GM19455 (cell line): Measurements from ENCODE around the gene PRSS58.

Experiments used
- ATAC-seq: cut with Tn5 transposase; IDR thresholded peaks from one replicate; pipeline ENCODE4 v1.9.1; 2021; ENCODE audit not compliant: unreplicated experiment

The PRSS58 gene, protein sequence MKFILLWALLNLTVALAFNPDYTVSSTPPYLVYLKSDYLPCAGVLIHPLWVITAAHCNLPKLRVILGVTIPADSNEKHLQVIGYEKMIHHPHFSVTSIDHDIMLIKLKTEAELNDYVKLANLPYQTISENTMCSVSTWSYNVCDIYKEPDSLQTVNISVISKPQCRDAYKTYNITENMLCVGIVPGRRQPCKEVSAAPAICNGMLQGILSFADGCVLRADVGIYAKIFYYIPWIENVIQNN

GRCh38 chr7:142257958-142258357 is at the start of gene PRSS58:
Gene PRSS58, minus strand, starts transcription at chr7:142258058. Its CDS starts 351 bp downstream, at chr7:142257707.
- no peak for ATAC-seq

- no peak for ATAC-seq
Measured at GRCh38 chr7:142307246-142307900, 49.5 kb upstream of the PRSS58 start.

- ATAC-seq: no peak
Measured at GRCh38 chr7:142303650-142304049, 45.8 kb upstream of the PRSS58 start.

DNA sequence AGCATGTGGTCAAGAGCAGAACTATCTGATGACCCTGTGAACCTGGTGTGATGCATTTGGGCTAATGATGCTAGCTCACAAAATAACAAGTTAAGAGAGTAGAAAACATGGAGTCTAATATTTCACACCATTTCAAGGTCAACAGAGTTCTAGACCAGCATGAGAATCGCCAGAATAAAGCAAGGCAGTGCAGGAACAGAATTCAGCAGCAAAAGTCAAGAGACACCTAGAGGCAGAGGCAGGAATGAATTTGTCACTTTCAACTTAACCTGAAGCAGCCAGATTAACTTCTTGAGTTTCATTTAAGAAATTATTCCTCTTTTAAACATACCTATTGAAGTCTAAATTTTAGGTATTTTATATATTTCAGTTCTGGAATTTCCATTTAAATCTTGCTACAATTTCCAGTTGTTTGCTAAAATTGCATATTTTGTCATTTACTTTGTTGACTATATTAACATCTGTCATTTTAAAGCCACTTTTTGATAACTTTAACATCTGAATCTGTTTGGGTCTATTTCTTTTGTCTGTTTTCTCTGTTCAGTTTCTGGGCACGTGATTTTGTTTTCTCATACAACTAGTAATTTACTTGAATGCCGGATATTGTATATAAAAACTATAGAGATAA is 44.2 kb upstream of the PRSS58 start:
- ATAC-seq: no peak

GRCh38 chr7:142301299-142301698 is 43.4 kb upstream of the PRSS58 start:
- ATAC-seq: no peak

GRCh38 chr7:142300689-142301088 is 42.8 kb upstream of the PRSS58 start:
- ATAC-seq: no peak

GRCh38 chr7:142299237-142299781 is 41.5 kb upstream of the PRSS58 start:
- no peak for ATAC-seq

DNA sequence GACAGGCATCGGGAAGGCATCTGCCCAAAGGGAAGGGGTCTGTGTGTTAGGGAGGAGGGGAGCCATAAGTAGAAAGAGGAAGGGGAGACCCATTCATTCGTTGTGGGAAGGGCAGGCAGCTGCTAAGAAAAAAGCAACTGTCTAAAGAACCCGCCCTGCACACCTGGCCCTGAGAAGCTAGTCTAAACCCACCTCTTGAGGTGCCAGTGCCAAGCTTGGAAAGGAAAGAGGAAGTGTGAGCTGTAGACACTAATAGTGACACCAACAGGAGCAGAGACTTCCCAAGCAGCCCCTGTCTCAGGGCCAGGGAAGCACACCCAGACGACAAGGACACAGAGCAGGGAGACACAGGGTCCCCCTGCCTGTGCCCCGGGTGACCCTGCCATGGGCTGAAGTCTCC is 40.8 kb upstream of the PRSS58 start:
- ATAC-seq: no peak

DNA sequence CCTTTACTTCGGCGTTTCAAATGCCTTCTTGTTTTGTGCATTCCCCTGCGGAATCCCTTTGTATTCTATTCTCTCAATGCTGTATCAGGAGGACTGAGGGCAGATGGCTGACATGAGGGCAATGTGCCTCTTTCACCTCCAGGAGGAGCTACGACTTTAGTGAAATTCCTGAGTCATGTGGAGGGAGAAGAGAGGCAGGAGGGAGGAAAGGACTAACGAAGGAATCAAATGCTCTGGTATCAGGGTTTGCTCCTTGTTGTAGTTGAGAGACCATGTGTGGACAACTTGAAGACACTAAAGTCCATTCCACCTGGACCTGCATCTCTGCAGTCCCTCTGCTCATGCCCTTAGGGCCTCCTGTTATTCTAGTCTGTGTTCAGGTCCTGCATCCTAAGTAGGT is 40.2 kb upstream of the PRSS58 start:
- ATAC-seq: no peak

DNA sequence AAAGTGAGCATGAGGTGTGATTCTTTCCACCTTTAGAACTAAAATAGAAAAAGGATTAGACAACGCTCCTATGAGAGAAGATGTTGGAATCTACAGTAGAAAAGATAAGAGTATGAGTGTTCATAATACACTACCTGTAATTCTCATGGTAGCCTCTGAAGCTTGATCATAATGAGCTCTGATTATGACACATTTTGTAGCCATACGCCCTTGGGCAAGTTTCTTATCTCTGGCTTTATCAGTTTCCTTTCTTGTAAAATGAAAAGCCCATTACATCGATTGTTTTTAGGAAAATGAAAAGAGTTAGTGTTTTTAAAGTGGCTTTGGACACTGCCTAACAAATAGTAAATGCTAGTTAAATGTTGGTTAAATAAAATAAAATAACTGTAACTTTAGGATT is 22.4 kb upstream of the PRSS58 start:
- no peak for ATAC-seq

DNA sequence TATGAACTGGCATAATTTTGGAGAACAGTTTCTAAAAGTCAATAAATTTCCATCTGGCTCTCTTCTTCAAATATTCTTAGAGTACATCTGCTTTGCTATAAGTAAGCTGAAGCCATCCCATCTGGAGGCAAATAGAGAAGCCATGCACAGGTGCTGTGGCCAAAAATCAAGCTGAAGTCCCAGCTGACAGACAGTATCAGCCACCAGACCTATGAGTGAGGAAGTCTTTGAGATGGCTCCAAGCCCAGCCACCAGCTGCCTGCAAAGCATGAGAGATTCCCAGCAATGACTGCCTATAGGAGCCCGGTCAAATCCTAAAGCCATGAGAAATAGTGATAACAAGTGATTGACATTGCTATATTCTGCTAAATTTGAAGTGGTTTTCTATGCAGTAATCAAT is 21.7 kb upstream of the PRSS58 start:
- ATAC-seq: no peak

DNA sequence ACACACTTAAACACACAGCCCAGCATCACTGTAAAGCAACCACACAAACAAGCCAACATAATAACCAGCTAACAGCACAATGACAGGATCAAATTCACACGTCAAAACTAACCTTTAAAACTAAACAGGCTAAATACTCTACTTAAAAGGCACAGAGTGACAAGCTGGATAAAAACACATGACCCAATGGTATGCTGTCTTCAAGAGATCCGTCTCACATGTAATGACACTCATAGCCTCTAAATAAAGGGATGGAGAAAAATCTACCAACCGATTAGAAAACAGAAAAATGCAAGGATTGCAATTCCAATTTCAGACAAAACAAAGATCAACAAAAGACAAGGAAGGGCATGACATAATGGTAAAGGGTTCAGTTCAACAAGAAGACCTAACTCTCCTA is 17.2 kb upstream of the PRSS58 start:
- no peak for ATAC-seq

GRCh38 chr7:142272841-142273240 is 15.0 kb upstream of the PRSS58 start:
- ATAC-seq: no peak

- ATAC-seq: no peak
Measured at GRCh38 chr7:142263598-142264380, 5.9 kb upstream of the PRSS58 start.

GRCh38 chr7:142250705-142251104 is 7.2 kb downstream of the PRSS58 start:
- ATAC-seq: no peak

GRCh38 chr7:142249918-142250317 is 7.9 kb downstream of the PRSS58 start:
- no peak for ATAC-seq

GRCh38 chr7:142248166-142249160 is 9.4 kb downstream of the PRSS58 start:
- ATAC-seq: no peak

DNA sequence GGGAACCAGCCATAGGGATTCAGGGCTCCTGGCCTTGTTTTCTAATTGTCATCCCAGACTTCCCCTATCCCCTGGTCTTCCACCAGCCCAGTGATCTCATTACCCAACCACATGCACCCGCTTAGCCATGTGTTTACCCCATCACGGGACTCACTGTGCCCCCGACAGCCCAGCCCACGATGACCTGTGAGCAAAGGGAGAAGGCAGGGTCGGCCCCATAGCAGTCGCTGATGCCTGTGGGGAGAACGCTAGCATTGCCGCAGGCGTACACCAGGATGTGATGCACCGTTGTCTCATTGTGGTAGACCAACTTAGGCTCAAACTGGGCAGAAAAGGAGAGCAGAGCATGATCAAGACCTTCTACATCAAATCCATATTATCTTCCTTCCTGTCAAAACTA is 14.0 kb downstream of the PRSS58 start:
- ATAC-seq: no peak

GRCh38 chr7:142240546-142240945 is 17.3 kb downstream of the PRSS58 start:
- ATAC-seq: no peak

DNA sequence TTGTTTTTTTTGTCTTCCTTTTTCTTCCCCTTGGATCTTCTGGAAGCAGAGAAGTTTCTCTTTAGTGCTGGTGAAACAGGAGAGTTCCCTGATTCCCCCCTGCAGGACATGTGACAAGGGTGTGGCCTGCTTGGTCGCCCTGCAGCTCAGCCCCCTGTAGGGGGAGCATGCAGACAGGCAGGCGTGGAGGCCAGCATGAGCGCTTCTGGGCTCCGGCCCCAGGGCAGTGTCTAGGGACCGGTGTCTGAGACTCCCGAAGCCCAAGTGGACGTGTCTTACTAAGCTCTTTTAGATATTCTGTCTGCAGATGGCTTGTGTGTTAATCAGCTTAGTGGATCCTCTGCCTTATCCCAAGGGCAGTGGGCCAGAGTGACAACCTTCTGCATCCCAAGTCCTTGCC is 26.1 kb downstream of the PRSS58 start:
- no peak for ATAC-seq
